GM06990 (cell line): ENCODE results near the gene COL6A1.

Experiments
- DNase-seq: peaks from one replicate; pipeline ENCODE4 v3.0.0-alpha.2; 2011; ENCODE audit not compliant: insufficient read length; ENCODE audit errors: extremely low read depth
- H3K27me3 ChIP-seq: replicated peaks from 2 replicates; pipeline ENCODE4 v1.6.0; 2011; ENCODE audit warnings: low read length; ENCODE audit not compliant: control insufficient read depth, insufficient read depth
- H3K36me3 ChIP-seq: 2 replicates; pipeline ENCODE4 v1.5.1; 2011; ENCODE audit warnings: low read length; ENCODE audit not compliant: control insufficient read depth, insufficient read depth
- H3K4me3 ChIP-seq: replicated peaks from 2 replicates; pipeline ENCODE4 v1.5.1; 2011; ENCODE audit warnings: low read depth, mild to moderate bottlenecking, control low read depth, low read length
- TF ChIP-seq, protein P1 (sequence below): IDR thresholded peaks from 2 replicates; pipeline ENCODE4 v1.5.1; 2011; ENCODE audit warnings: low read length, control low read depth, mild to moderate bottlenecking, inconsistent platforms; ENCODE audit not compliant: insufficient read depth, poor library complexity, severe bottlenecking

Gene COL6A1

DNA sequence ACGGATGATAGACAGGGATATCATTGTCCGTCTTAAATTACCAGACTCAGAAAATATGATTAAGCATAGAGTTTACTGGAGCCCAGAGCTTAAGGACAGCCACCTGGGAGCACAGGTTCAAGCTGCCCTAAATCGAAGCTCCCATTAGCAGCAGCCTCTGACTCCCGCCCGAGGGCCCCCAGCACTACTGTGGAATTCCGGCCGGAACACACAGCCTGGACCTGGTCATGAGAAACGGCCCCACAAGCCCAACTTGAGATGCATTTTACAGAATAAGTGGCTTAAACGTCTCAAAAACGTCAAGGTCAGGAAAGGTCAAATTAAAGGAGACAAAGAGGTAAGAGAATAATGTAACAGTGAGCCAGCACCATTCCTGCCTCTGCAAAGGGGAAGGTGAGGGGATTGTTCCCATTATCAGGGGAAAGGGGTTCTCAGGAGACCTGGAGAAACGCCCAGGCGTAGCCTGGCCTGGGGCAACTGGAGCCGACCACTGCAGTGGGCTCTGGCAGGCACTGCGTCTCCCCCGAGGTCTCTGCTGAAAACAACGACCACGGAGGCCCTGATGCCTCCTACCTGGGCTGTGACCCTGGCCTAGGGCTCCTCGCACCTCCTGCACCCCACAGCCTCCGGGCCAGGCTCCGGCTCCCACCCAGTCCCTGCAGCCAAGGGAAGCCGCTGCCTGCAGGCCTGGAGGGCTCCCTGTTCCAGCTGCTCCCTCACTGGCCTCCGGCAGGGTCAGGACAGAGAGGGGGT is 11.5 kb upstream of the COL6A1 start:
- DNase-seq, result no peak
- Histone ChIP-seq H3K27me3 (no peaks in the 10 kb centered on the region; the same call in 1 of the 2 replicates), H3K36me3 (no peaks in the 10 kb centered on the region), H3K4me3 (no peak overlapping the region)
- TF ChIP-seq, protein P1, sequence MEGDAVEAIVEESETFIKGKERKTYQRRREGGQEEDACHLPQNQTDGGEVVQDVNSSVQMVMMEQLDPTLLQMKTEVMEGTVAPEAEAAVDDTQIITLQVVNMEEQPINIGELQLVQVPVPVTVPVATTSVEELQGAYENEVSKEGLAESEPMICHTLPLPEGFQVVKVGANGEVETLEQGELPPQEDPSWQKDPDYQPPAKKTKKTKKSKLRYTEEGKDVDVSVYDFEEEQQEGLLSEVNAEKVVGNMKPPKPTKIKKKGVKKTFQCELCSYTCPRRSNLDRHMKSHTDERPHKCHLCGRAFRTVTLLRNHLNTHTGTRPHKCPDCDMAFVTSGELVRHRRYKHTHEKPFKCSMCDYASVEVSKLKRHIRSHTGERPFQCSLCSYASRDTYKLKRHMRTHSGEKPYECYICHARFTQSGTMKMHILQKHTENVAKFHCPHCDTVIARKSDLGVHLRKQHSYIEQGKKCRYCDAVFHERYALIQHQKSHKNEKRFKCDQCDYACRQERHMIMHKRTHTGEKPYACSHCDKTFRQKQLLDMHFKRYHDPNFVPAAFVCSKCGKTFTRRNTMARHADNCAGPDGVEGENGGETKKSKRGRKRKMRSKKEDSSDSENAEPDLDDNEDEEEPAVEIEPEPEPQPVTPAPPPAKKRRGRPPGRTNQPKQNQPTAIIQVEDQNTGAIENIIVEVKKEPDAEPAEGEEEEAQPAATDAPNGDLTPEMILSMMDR, result no peak

GRCh38 chr21:45970674-45971615 is 10.6 kb upstream of the COL6A1 start:
- DNase-seq, result no peak
- TF ChIP-seq, protein P1, result peak; percentile 83
- no peak overlapping the region for H3K4me3 ChIP-seq
- no peaks in the 10 kb centered on the region; the same call in 1 of the 2 replicates for H3K27me3 ChIP-seq
- H3K36me3 ChIP-seq, result no peaks in the 10 kb centered on the region

DNA sequence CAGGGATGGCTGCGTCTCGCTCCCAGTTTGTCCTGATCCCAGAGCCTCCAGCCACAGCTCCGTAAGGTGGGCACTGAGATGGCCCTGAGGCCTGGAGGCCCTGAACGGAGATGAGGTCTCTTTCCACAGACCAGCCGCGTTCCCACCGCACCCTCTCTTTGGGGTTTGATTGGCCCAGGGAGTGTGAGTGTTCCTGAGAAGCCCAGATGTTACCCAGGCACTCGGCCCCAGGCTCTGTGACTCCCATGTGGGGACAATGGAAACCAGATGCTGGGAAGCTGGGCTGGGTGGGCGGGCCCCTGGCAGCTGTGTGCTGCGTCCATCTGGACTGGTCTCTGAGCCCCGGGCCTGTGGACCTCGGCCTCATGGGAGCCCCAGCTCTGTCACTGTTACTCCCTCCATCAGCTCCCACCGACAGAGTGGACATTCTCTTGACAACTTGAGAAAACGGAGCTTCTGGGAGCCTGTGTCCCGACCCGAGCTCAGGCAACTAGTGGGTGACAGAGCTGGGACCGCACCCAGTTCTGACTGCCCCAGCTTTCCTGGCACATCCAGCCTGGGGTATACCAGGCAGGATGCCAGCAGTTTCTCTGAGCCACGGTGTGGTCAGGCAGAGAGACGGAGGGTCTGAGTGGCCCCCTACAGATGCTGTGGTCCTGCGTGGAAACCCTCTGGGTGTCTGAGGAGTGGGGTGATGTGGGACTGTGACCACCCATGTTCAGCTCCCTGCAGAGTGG is 9.8 kb upstream of the COL6A1 start:
- Histone ChIP-seq H3K36me3 (no peaks in the 10 kb centered on the region), H3K27me3 (no peaks in the 10 kb centered on the region; the same call in 1 of the 2 replicates), H3K4me3 (no peak overlapping the region)
- TF ChIP-seq, protein P1, result no peak
- no peak for DNase-seq

- TF ChIP-seq, protein P1, result no peak
- Histone ChIP-seq H3K36me3 (no peaks in the 10 kb centered on the region), H3K4me3 (no peak overlapping the region), H3K27me3 (no peaks in the 10 kb centered on the region; the same call in 1 of the 2 replicates)
- DNase-seq, result no peak
Measured at GRCh38 chr21:45972353-45972715, 9.2 kb upstream of the COL6A1 start.

GRCh38 chr21:45972716-45973474 is 8.7 kb upstream of the COL6A1 start:
- Histone ChIP-seq H3K4me3 (peak overlapping the region; percentile 48), H3K27me3 (no peaks in the 10 kb centered on the region; the same call in 1 of the 2 replicates), H3K36me3 (no peaks in the 10 kb centered on the region)
- TF ChIP-seq, protein P1, result no peak
- no peak for DNase-seq
